Measurements from ENCODE around the gene OMP. TPM values are rescaled to one million over a fixed set of nuclear protein-coding genes. Genes with fewer than 3 reads are reported as not detected.
"Not testable (repeated sequence)": the region's sequence is repeated elsewhere in the genome, so short reads cannot be mapped to it uniquely, and the experiment has no call there.

The OMP gene
- total RNA-seq, 2 experiments from 2014 or later = not detected

GRCh38 chr11:77090373-77091111 lies 12.1 kb upstream of the OMP start:
- Mint-ChIP-seq H3K36me3 (no peaks in the 10 kb centered on the region), H3K9me3 (no peaks in the 10 kb centered on the region), H3K4me1 (ENCODE audit: low read depth) (peaks cover 2% of the 10 kb centered on the region), H3K4me3 (no peak overlapping the region), H3K27ac (no peak overlapping the region), H3K27me3 (no peaks in the 10 kb centered on the region)
- intact Hi-C loops (cut with micrococcal nuclease) = loop anchor here (1.0 to 5.0 kb wide), 5 partner anchors 24 to 358 kb away; partner anchors contain the start of gene CAPN5
- ChIA-PET CTCF (interaction anchor here (1.0 to 4.4 kb wide), 29 partner anchors 8 to 368 kb away, joined by 3 to 92 read pairs (median 6); partner anchors contain the start of gene MYO7A), POLR2A (no interaction called here)
- no peak for DNase-seq

GRCh38 chr11:77091146-77091940 lies 11.3 kb upstream of the OMP start:
- no peaks in the 10 kb centered on the region for H3K27me3 Mint-ChIP-seq
- CTCF ChIA-PET = interaction anchor here (0.6 to 4.4 kb wide), 40 partner anchors 9 to 457 kb away, joined by 3 to 92 read pairs (median 5); partner anchors contain the start of genes CAPN5 and MYO7A
- H3K36me3 Mint-ChIP-seq = no peaks in the 10 kb centered on the region
- H3K4me1 Mint-ChIP-seq (ENCODE audit: low read depth) = peaks cover 2% of the 10 kb centered on the region
- POLR2A ChIA-PET = no interaction called here
- DNase-seq = peak; percentile 86
- no peak overlapping the region for H3K4me3 Mint-ChIP-seq
- no peaks in the 10 kb centered on the region for H3K9me3 Mint-ChIP-seq
- intact Hi-C loops (cut with micrococcal nuclease) = loop anchor here (1.0 to 5.0 kb wide), 5 partner anchors 25 to 359 kb away; partner anchors contain the start of gene CAPN5
- no peak overlapping the region for H3K27ac Mint-ChIP-seq

- H3K4me3 Mint-ChIP-seq = no peak overlapping the region
- ChIA-PET CTCF (interaction anchor here (1.3 to 4.4 kb wide), 14 partner anchors 9 to 294 kb away, joined by 3 to 92 read pairs (median 18); partner anchors contain the start of genes CAPN5 and MYO7A), POLR2A (no interaction called here)
- peaks cover 2% of the 10 kb centered on the region for H3K4me1 Mint-ChIP-seq (ENCODE audit: low read depth)
- no peak overlapping the region for H3K27ac Mint-ChIP-seq
- intact Hi-C loops (cut with micrococcal nuclease) = loop anchor here (5.0 kb wide), 3 partner anchors 170 to 360 kb away; no protein-coding TSS in a partner anchor
- no peaks in the 10 kb centered on the region for H3K9me3 Mint-ChIP-seq
- DNase-seq = no peak
- no peaks in the 10 kb centered on the region for H3K27me3 Mint-ChIP-seq
- H3K36me3 Mint-ChIP-seq = no peaks in the 10 kb centered on the region
These were observed 10.3 kb upstream of the OMP start for GRCh38 chr11:77092382-77092781.

GRCh38 chr11:77093056-77093891 lies 9.4 kb upstream of the OMP start:
- no peak overlapping the region for H3K27ac Mint-ChIP-seq
- intact Hi-C loops (cut with micrococcal nuclease) = loop anchor here (5.0 kb wide), 3 partner anchors 171 to 361 kb away; no protein-coding TSS in a partner anchor
- no peaks in the 10 kb centered on the region for H3K27me3 Mint-ChIP-seq
- CTCF ChIA-PET = interaction anchor here (1.0 to 3.6 kb wide), 5 partner anchors 8 to 294 kb away, joined by 3 to 32 read pairs (median 9); no protein-coding TSS in a partner anchor
- H3K4me1 Mint-ChIP-seq (ENCODE audit: low read depth) = peaks cover 2% of the 10 kb centered on the region
- no peak for DNase-seq
- POLR2A ChIA-PET = no interaction called here
- no peaks in the 10 kb centered on the region for H3K9me3 Mint-ChIP-seq
- no peaks in the 10 kb centered on the region for H3K36me3 Mint-ChIP-seq
- H3K4me3 Mint-ChIP-seq = no peak overlapping the region

- Mint-ChIP-seq H3K27ac (no peak overlapping the region), H3K4me3 (no peak overlapping the region), H3K36me3 (no peaks in the 10 kb centered on the region), H3K27me3 (no peaks in the 10 kb centered on the region), H3K9me3 (no peaks in the 10 kb centered on the region), H3K4me1 (ENCODE audit: low read depth) (peaks cover 2% of the 10 kb centered on the region)
- ChIA-PET CTCF (interaction anchor here (0.6 to 1.7 kb wide), 4 partner anchors 10 to 174 kb away, joined by 3 to 5 read pairs (median 3); no protein-coding TSS in a partner anchor), POLR2A (no interaction called here)
- DNase-seq = no peak
- intact Hi-C loops (cut with micrococcal nuclease) = loop anchor here (5.0 kb wide), 3 partner anchors 172 to 362 kb away; no protein-coding TSS in a partner anchor
These were observed 8.4 kb upstream of the OMP start for GRCh38 chr11:77093987-77094840.

DNA sequence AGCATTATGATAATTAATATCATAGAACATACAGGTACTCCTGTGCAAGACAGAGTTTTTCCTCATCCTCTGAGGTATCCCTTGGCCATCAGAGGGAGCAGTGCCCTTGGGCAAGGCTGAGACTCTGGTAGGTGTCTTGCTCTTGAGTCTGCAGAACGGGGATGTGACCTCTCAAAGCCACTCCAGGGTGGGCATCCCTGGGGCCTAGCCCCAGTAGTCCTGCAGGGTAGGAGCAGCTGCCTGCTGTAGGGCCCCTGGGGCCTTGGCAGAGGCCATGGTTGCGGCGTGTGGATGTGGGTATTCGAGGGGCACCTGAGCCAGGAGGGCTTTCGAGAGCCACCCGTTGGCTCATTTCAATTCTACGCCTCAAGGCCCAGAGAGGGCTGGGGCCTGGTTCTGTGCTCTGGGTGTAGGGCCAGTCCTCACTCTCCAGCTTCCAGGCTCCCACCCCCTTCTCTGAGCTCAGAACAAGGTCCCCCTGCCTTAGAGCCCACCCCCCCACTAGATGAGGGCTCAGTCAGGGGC lies 7.7 kb upstream of the OMP start:
- Mint-ChIP-seq H3K4me3 (no peak overlapping the region), H3K27ac (no peak overlapping the region), H3K27me3 (no peaks in the 10 kb centered on the region), H3K4me1 (ENCODE audit: low read depth) (peaks cover 2% of the 10 kb centered on the region), H3K9me3 (no peaks in the 10 kb centered on the region), H3K36me3 (no peaks in the 10 kb centered on the region)
- intact Hi-C loops (cut with micrococcal nuclease) = loop anchor here (5.0 kb wide), 3 partner anchors 173 to 363 kb away; no protein-coding TSS in a partner anchor
- ChIA-PET CTCF (interaction anchor here (0.9 to 1.7 kb wide), 6 partner anchors 10 to 373 kb away, joined by 3 to 5 read pairs (median 3); no protein-coding TSS in a partner anchor), POLR2A (no interaction called here)
- no peak for DNase-seq

GRCh38 chr11:77095551-77096490 lies 6.8 kb upstream of the OMP start:
- no peak overlapping the region for H3K4me3 Mint-ChIP-seq

GRCh38 chr11:77096591-77097019 lies 6.0 kb upstream of the OMP start:
- intact Hi-C loops (cut with micrococcal nuclease) = no loop called here
- no peak for DNase-seq
- Mint-ChIP-seq H3K27ac (no peak overlapping the region), H3K27me3 (no peaks in the 10 kb centered on the region), H3K9me3 (no peaks in the 10 kb centered on the region), H3K4me3 (no peak overlapping the region), H3K4me1 (ENCODE audit: low read depth) (no peaks in the 10 kb centered on the region), H3K36me3 (no peaks in the 10 kb centered on the region)
- ChIA-PET POLR2A (no interaction called here), CTCF (interaction anchor here (1.4 kb wide), 1 partner anchor 177 kb away, joined by 4 read pairs; no protein-coding TSS in a partner anchor)

More at GRCh38 chr11:77095551-77096490, 6.8 kb upstream of the OMP start:
- intact Hi-C loops (cut with micrococcal nuclease) = no loop called here
- Mint-ChIP-seq H3K36me3 (no peaks in the 10 kb centered on the region), H3K4me1 (ENCODE audit: low read depth) (peaks cover 2% of the 10 kb centered on the region), H3K9me3 (no peaks in the 10 kb centered on the region), H3K27ac (no peak overlapping the region), H3K27me3 (no peaks in the 10 kb centered on the region)
- ChIA-PET CTCF (interaction anchor here (0.9 to 1.7 kb wide), 6 partner anchors 9 to 374 kb away, joined by 3 to 5 read pairs (median 4); no protein-coding TSS in a partner anchor), POLR2A (no interaction called here)
- DNase-seq = no peak

GRCh38 chr11:77097180-77097579 lies 5.5 kb upstream of the OMP start:
- H3K27me3 Mint-ChIP-seq; intact Hi-C loops (cut with micrococcal nuclease); H3K9me3 Mint-ChIP-seq; CTCF ChIA-PET; H3K4me3 Mint-ChIP-seq; POLR2A ChIA-PET; H3K36me3 Mint-ChIP-seq; H3K27ac Mint-ChIP-seq; DNase-seq; H3K4me1 Mint-ChIP-seq (ENCODE audit: low read depth): not testable (repeated sequence)
